ENCODE measurements around the gene NPR2. TPM values are rescaled to one million over a fixed set of nuclear protein-coding genes. Genes with fewer than 3 reads are reported as not detected.

Gene NPR2
- polyA plus RNA-seq (ENCODE audit: insufficient read length in 3 of 3), result 10 to 100 TPM; 29.0 to 31.4 (median 29.5) TPM

- no peak for DNase-seq (ENCODE audit: low read depth in 3 of 3, low spot score in 2 of 3)
Measured at GRCh38 chr9:35791297-35791921, at the start of gene NPR2. Gene NPR2 (plus strand): TSS chr9:35791591. CDS start chr9:35792409, 818 bp downstream.

DNA sequence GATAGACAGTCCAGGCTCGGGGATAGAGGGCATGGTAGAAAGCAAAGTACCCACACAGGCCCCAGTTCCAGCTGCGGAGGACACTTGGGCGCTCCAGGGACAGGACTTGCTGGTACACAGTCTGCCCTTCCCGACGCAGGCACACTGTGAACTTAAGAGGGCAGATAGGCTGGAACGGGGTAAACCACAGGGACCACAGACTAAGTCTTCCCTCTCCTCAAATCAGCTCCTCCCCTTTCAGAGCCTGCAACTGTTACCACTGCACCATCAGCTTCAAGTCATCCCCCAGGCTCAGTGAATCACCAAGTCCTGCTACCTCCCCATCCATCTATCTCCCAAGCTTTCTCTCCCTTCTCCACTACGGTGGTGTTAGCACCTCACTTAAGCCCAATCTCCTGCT lies 49.7 kb upstream of the NPR2 start:
- DNase-seq (ENCODE audit: low read depth in 3 of 3, low spot score in 2 of 3), result no peak

- DNase-seq (ENCODE audit: low read depth in 3 of 3, low spot score in 2 of 3), result no peak
Measured at GRCh38 chr9:35743452-35743851, 47.9 kb upstream of the NPR2 start.

DNA sequence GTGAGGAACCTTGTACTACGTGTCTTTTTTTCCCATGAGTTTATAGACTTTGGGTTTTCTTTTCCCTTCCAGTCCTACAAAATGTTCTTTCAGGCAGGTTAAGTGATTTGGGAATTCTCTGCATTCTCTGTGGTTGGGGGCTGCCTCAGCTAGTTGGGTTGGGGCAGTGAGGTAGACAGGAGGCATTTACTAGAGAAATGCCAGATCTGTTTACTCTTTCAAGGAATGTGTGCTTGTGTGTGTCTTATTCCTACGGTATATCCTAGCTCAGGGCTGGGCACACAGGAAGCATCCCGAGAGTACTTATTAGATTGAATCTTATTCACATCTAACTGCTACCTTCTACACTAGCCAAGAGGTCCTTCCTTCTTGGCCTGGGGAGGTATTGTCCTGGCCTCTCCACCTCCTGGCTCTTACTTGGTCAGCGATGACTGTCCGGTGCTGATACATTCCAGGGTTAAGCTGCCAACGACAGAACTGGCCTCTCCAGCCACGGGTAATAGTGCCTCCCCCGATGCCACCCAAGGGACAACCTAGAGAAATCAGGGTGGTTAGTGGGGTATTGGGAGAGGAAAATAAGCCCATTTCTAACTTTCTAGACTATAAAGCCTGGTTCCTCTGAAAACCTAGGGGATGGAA lies 47.4 kb upstream of the NPR2 start:
- no peak for DNase-seq (ENCODE audit: low read depth in 3 of 3, low spot score in 2 of 3)

GRCh38 chr9:35745569-35745968 lies 45.8 kb upstream of the NPR2 start:
- no peak for DNase-seq (ENCODE audit: low read depth in 3 of 3, low spot score in 2 of 3)

- no peak for DNase-seq (ENCODE audit: low read depth in 3 of 3, low spot score in 2 of 3)
Measured at GRCh38 chr9:35746583-35746982, 44.8 kb upstream of the NPR2 start.

GRCh38 chr9:35748242-35748857 lies 43.0 kb upstream of the NPR2 start:
- no peak for DNase-seq (ENCODE audit: low read depth in 3 of 3, low spot score in 2 of 3)

GRCh38 chr9:35748858-35749514 lies 42.4 kb upstream of the NPR2 start, which contains the start of the genes GBA2 and RGP1:
Gene GBA2 (minus strand): TSS chr9:35749228. CDS start chr9:35748704, 524 bp downstream.
Gene RGP1 (plus strand): TSS chr9:35749287. CDS start chr9:35749756, 469 bp downstream.
- peak in 2 of 3 donors; percentile 39 to 53 for DNase-seq (ENCODE audit: low read depth in 3 of 3, low spot score in 2 of 3)

- DNase-seq (ENCODE audit: low read depth in 3 of 3, low spot score in 2 of 3), result no peak
Measured at GRCh38 chr9:35749515-35750255, 41.7 kb upstream of the NPR2 start.

GRCh38 chr9:35750256-35750531 lies 41.2 kb upstream of the NPR2 start:
- DNase-seq (ENCODE audit: low read depth in 3 of 3, low spot score in 2 of 3), result no peak

- DNase-seq (ENCODE audit: low read depth in 3 of 3, low spot score in 2 of 3), result no peak
Measured at GRCh38 chr9:35753466-35753865, 37.9 kb upstream of the NPR2 start.

- no peak for DNase-seq (ENCODE audit: low read depth in 3 of 3, low spot score in 2 of 3)
Measured at GRCh38 chr9:35754264-35754663, 37.1 kb upstream of the NPR2 start, which contains the start of gene MSMP. Gene MSMP (minus strand): TSS chr9:35754276. CDS start chr9:35754129, 147 bp downstream.

DNA sequence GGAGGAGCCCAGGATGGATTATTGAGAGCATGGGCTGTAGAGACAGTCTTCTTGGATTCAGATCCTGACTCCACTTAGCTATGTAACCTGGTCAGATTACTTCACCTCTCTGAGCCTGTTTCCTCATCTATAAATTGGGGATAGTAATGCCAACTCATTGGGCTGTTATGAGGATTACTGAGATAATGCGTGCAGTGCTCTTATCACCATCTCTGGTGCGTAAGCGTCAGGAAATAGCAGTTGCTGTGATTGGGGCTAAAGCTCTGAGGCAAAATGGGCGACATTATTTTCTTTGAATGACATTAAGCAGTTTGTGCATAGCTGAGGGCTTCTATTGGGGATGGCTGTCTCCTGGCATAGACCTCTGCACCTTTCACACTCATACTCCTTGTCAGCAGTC lies 36.3 kb upstream of the NPR2 start:
- no peak for DNase-seq (ENCODE audit: low read depth in 3 of 3, low spot score in 2 of 3)

DNA sequence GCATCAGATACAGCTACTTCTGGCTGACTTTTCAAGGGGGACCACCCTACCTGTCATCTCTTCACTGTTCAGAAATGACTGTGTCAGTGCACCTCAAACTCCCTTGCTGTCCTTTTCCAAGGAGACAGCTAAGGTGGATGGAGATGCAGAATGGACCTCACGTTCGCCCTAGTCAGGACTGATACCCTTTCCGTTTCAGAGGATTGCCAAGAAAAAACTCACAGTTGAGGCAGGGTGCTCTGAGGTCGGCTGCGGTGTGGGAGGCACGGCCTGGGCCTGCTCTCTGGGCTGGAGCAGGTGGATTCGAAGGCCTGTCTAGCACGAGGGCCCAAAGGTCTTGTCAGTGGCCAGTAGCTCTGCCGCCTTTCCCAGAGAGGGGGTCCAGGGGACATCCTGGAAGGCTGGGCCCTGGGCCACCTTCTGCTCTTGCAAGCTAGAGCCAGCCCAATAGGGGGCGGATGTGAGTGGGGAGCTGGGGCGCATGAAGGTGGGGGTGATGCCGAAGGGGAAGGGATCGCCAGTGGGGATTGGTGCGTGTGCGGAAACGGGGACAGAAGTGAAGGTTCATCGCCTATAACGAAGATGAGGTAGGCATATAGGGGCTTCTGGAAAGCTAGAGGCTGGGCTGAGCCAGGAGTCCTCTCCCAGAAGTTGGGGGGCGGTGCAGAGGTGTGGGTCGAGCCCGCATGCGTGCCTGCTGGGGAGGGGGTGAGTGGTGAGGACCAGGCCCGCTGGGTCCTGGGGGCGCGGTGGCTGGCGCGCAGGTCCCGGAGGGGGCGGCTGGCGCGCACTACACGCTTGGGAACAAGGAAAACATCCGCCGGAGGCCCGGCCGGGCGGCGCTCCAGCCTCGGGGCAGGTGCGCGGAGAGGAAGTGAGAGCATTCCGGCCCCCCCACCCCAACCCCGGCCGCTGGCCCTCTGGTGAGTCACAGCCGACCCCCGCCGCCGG lies 34.8 kb upstream of the NPR2 start:
- DNase-seq (ENCODE audit: low read depth in 3 of 3, low spot score in 2 of 3), result peak in 2 of 3 donors; percentile 38 to 52

DNA sequence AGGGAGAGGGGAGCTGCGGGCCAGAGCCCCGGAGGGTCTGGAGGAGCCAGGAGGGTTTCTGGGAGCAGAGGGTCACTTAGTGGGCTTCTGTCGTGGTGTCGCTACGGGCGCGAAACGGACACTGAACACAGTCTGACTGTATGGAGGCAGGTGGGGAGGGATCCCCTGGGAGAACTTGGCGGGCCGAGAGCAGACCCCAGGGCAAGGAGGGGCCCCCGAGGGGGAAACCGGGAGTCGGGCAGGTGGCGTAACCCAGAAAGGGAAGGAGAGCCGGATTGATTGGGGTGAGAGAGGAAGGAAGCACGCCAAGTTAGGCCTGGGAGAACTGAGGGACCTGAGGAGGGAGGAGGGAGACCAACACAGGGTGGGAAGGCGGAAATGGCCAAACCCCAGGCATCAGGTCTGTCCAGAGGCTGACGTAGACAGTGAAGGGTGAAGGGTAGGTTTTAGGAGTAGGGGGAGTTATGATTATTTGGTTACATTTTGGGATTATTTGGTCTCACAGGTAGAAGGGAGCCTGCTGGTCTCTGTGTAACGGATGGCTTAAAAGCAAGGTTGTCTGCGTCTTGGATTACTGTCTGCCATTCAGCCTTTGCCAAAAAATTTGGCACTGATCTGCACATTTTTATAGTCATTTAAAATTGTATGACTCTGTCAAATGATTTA lies 34.0 kb upstream of the NPR2 start:
- peak in 2 of 3 donors; percentile 31 to 35 for DNase-seq (ENCODE audit: low read depth in 3 of 3, low spot score in 2 of 3)

DNA sequence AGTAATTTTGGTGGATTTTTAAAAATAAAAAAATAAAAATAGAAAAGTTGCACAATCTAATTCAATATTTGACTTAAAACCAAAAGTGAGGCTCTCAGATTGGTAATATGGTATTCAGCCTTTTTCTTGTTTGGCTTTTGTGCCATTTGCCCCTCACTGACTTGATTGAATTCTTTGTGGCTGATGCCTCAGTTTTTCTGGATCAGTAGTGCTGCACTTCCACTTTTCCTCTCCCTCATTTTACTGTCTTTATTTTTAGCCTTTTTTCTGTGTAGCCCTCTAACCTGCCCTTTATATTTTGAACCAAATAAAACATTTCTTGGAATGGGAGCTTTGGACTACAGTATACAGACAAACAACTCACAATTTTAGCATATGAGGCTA lies 33.5 kb upstream of the NPR2 start:
- DNase-seq (ENCODE audit: low read depth in 3 of 3, low spot score in 2 of 3), result no peak

GRCh38 chr9:35758475-35759050 lies 32.8 kb upstream of the NPR2 start:
- DNase-seq (ENCODE audit: low read depth in 3 of 3, low spot score in 2 of 3), result no peak

GRCh38 chr9:35759795-35760194 lies 31.6 kb upstream of the NPR2 start:
- no peak for DNase-seq (ENCODE audit: low read depth in 3 of 3, low spot score in 2 of 3)

GRCh38 chr9:35760651-35761050 lies 30.7 kb upstream of the NPR2 start:
- DNase-seq (ENCODE audit: low read depth in 3 of 3, low spot score in 2 of 3), result no peak
